Right cardiac atrium (tissue), 5 donors: ENCODE data around the gene ARRDC3. TPM values are rescaled to one million over a fixed set of nuclear protein-coding genes. Genes with fewer than 3 reads are reported as not detected.
A peak's percentile ranks its signal among the peaks of the same experiment; 100 is the strongest.
"Not testable (repeated sequence)": the region's sequence is repeated elsewhere in the genome, so short reads cannot be mapped to it uniquely, and the experiment has no call there.

Experiments used
- ATAC-seq, 2 donors: fragments of 200-7000 bp; cut with Tn5 transposase; one replicate each; pipeline versions ENCODE4 v1.8.0 to v1.9.1; 2020; ENCODE audit warnings: moderate library complexity in 2 of 2, mild to moderate bottlenecking in 1 of 2
- DNase-seq, 3 donors: peaks; one replicate each; pipeline ENCODE4 v3.0.0-alpha.2; 2020
- H3K27ac ChIP-seq: one replicate; pipeline ENCODE4 v1.5.1; 2013; ENCODE audit warnings: mild to moderate bottlenecking, low read length, control low read depth, moderate library complexity
- H3K27me3 ChIP-seq: one replicate; pipeline ENCODE4 v1.6.1; 2013; ENCODE audit not compliant: control insufficient read depth, insufficient read depth
- H3K4me1 ChIP-seq: one replicate; pipeline ENCODE4 v1.6.1; 2013; ENCODE audit warnings: low read length; ENCODE audit not compliant: control insufficient read depth, insufficient read depth
- H3K4me3 ChIP-seq: one replicate; pipeline ENCODE4 v1.5.1; 2013; ENCODE audit warnings: low read length, control low read depth
- H3K9me3 ChIP-seq: one replicate; pipeline ENCODE4 v1.6.1; 2013; ENCODE audit warnings: low read length; ENCODE audit not compliant: control insufficient read depth
- WGBS: extraction: QIAGEN DNeasy Blood & Tissue Kit; methylation state at CpG from one replicate; pipeline ENCODE4 v1.1.7; 2013; 5-methylcytosine and 5-hydroxymethylcytosine counted together
- intact Hi-C, 4 donors: fragments of 100-400 bp; cut with DNase I; formaldehyde crosslinking; loops; one replicate each; pipeline versions ENCODE4 v1.11.0 to v1.14.0; 2022 to 2023
- polyA plus RNA-seq: library from polyadenylated mRNA; stranded (reverse); fragments of 200-250 nt; gene quantifications from one replicate; pipeline ENCODE4 v1.2.3, GENCODE V29; 2013
- total RNA-seq, 4 donors: library from RNA; stranded (reverse); fragmentation: NEBNext Ultra II Directional; extraction: Animal tissue kit (Norgen Biotek cat#: 25700); gene quantifications; one replicate each; pipeline ENCODE4 v1.2.1, GENCODE V29; 2021
- donor health status: healthy with polysubstance abuse.
- donor health status: DM: no; HTN: yes; CAD: no.
- donor health status: DM: no; HTN: no; CAD: no.
- donor health status: DM: no; HTN: yes; CAD: no; lungs with severe emphysema.
- donor health status: DM: yes; HTN: yes; CAD: no.

The ARRDC3 gene
- total and polyA plus RNA-seq, 5 donors, result 8.2 to 28.9 (median 25.3) TPM

- ATAC-seq (peak; percentile 31 to 39), DNase-seq (no peak)
- H3K9me3 ChIP-seq, result no peaks in the 10 kb centered on the region
- 78% methylated on average over 3 of the region's 3 CpGs for WGBS
- no peaks in the 10 kb centered on the region for H3K4me1 ChIP-seq
- H3K4me3 ChIP-seq, result no peak overlapping the region
- intact Hi-C loops, result no loop called here
- H3K27ac ChIP-seq, result no peak overlapping the region
- H3K27me3 ChIP-seq, result no peaks in the 10 kb centered on the region
Measured at GRCh38 chr5:91339063-91339705, 43.9 kb downstream of the ARRDC3 start.

GRCh38 chr5:91332267-91333045 lies 50.7 kb downstream of the ARRDC3 start:
- H3K27ac ChIP-seq, result no peak overlapping the region
- DNase-seq (no peak), ATAC-seq (peak in 1 of 2 donors; percentile 46)
- no peaks in the 10 kb centered on the region for H3K9me3 ChIP-seq
- 51% methylated on average over 8 of the region's 8 CpGs for WGBS
- intact Hi-C loops, result no loop called here
- no peaks in the 10 kb centered on the region for H3K4me1 ChIP-seq
- no peaks in the 10 kb centered on the region for H3K27me3 ChIP-seq
- H3K4me3 ChIP-seq, result no peak overlapping the region

GRCh38 chr5:91331705-91332104 lies 51.4 kb downstream of the ARRDC3 start:
- WGBS, result 98% methylated on average over 1 of the region's 1 CpG
- no peak for DNase-seq
- no peaks in the 10 kb centered on the region for H3K27me3 ChIP-seq
- ATAC-seq, result no peak
- no peak overlapping the region for H3K27ac ChIP-seq
- intact Hi-C loops, result no loop called here
- H3K9me3 ChIP-seq, result no peaks in the 10 kb centered on the region
- H3K4me3 ChIP-seq, result no peak overlapping the region
- no peaks in the 10 kb centered on the region for H3K4me1 ChIP-seq

GRCh38 chr5:91329283-91329682 lies 53.8 kb downstream of the ARRDC3 start:
- no peak overlapping the region for H3K4me3 ChIP-seq
- H3K27me3 ChIP-seq, result no peaks in the 10 kb centered on the region
- ATAC-seq (no peak), DNase-seq (no peak)
- no peak overlapping the region for H3K27ac ChIP-seq
- WGBS, result 86% methylated on average over 1 of the region's 1 CpG
- no peaks in the 10 kb centered on the region for H3K9me3 ChIP-seq
- intact Hi-C loops, result no loop called here
- H3K4me1 ChIP-seq, result no peaks in the 10 kb centered on the region

- H3K27me3 ChIP-seq, result no peaks in the 10 kb centered on the region
- H3K4me1 ChIP-seq, result no peaks in the 10 kb centered on the region
- no peak overlapping the region for H3K27ac ChIP-seq
- WGBS, result 73% methylated on average over 4 of the region's 4 CpGs
- no peak overlapping the region for H3K4me3 ChIP-seq
- DNase-seq (no peak), ATAC-seq (no peak)
- intact Hi-C loops, result no loop called here
- no peaks in the 10 kb centered on the region for H3K9me3 ChIP-seq
Measured at GRCh38 chr5:91328743-91329142, 54.4 kb downstream of the ARRDC3 start.

- DNase-seq, H3K27ac ChIP-seq, H3K4me3 ChIP-seq, ATAC-seq, H3K27me3 ChIP-seq, H3K9me3 ChIP-seq, intact Hi-C loops, H3K4me1 ChIP-seq: not testable (repeated sequence)
- WGBS, result 89% methylated on average over 4 of the region's 4 CpGs
Measured at GRCh38 chr5:91322981-91323380, 60.1 kb downstream of the ARRDC3 start.

- no peak for ATAC-seq
- DNase-seq, result no peak
- 95% methylated on average over 2 of the region's 2 CpGs for WGBS
- H3K4me3 ChIP-seq, result no peak overlapping the region
- H3K27me3 ChIP-seq, result no peaks in the 10 kb centered on the region
- no peaks in the 10 kb centered on the region for H3K9me3 ChIP-seq
- no peak overlapping the region for H3K27ac ChIP-seq
- intact Hi-C loops, result loop anchor here in 1 of 4 donors (10.0 kb wide), 1 partner anchor 45 kb away; no protein-coding TSS in a partner anchor
- H3K4me1 ChIP-seq, result no peaks in the 10 kb centered on the region
Measured at GRCh38 chr5:91319667-91320066, 63.5 kb downstream of the ARRDC3 start.

- Histone ChIP-seq H3K9me3 (no peaks in the 10 kb centered on the region), H3K27ac (no peak overlapping the region), H3K4me3 (no peak overlapping the region), H3K4me1 (no peaks in the 10 kb centered on the region), H3K27me3 (no peaks in the 10 kb centered on the region)
- ATAC-seq (no peak), DNase-seq (no peak)
- 91% methylated on average over 9 of the region's 9 CpGs for WGBS
- intact Hi-C loops, result loop anchor here in 1 of 4 donors (10.0 kb wide), 1 partner anchor 46 kb away; no protein-coding TSS in a partner anchor
Measured at GRCh38 chr5:91318724-91319123, 64.4 kb downstream of the ARRDC3 start.
